Neural cell (in vitro differentiated cells): ENCODE measurements around the gene COPG1.

ENCODE experiments used
- CTCF ChIP-seq: fragments of 450-650 bp; IDR thresholded peaks from 2 replicates; pipeline ENCODE4 v1.5.1; 2014; ENCODE audit warnings: antibody characterized with exemption, mild to moderate bottlenecking, moderate library complexity; ENCODE audit not compliant: poor library complexity, severe bottlenecking
- EZH2 ChIP-seq: fragments of 200-600, 300-800 bp; shearing (Covaris generic), sonication (generic); IDR thresholded peaks from 2 replicates; pipeline ENCODE4 v1.6.1; 2014; ENCODE audit warnings: antibody characterized with exemption, low read length, borderline replicate concordance, mild to moderate bottlenecking; ENCODE audit not compliant: insufficient read depth, poor library complexity, severe bottlenecking
- POLR2AphosphoS5 ChIP-seq: IDR thresholded peaks from 2 replicates; pipeline ENCODE4 v1.6.1; 2012

- no peak for TF ChIP-seq CTCF
- TF ChIP-seq POLR2AphosphoS5, result no peak
- no peak for TF ChIP-seq EZH2
Observed at GRCh38 chr3:129323651-129324294, 74.4 kb downstream of the COPG1 start.
